ENCODE data around the gene EPHB3.

DNA sequence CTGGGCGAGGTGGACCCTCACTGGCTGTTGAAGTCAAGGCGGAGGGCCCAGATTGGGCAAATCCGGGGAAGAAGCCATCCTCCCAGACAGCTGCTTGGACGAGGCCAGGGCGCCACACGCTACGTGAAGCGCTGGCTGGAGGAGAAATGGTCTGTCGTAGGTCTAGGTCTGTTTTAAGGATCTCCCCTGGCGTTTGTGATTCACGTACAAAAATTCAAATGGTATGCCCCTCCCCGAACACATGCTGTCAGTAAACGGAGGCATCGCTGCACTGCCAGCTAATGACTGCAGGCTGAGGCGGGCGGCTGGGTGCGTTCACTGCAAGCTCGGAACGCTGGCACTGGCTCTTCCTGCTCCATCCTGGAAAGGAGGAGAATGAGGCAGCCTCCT lies 69.9 kb downstream of the EPHB3 start:
- TF ChIP-seq, protein P1, sequence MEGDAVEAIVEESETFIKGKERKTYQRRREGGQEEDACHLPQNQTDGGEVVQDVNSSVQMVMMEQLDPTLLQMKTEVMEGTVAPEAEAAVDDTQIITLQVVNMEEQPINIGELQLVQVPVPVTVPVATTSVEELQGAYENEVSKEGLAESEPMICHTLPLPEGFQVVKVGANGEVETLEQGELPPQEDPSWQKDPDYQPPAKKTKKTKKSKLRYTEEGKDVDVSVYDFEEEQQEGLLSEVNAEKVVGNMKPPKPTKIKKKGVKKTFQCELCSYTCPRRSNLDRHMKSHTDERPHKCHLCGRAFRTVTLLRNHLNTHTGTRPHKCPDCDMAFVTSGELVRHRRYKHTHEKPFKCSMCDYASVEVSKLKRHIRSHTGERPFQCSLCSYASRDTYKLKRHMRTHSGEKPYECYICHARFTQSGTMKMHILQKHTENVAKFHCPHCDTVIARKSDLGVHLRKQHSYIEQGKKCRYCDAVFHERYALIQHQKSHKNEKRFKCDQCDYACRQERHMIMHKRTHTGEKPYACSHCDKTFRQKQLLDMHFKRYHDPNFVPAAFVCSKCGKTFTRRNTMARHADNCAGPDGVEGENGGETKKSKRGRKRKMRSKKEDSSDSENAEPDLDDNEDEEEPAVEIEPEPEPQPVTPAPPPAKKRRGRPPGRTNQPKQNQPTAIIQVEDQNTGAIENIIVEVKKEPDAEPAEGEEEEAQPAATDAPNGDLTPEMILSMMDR (IDR thresholded peaks at IDR 0.05) = no peak
- TF ChIP-seq POLR2A (IDR thresholded peaks at IDR 0.05) (no peak), POLR2AphosphoS5 (IDR thresholded peaks at IDR 0.05) (no peak), EP300 (IDR thresholded peaks at IDR 0.05; ENCODE audit: low read depth) (no peak)
